Neuronal stem cell (in vitro differentiated cells): ENCODE results near the gene TMED4.

ENCODE experiments used
- DNase-seq: peaks from one replicate; pipeline ENCODE4 v3.0.0-alpha.2; 2013; ENCODE audit warnings: low spot score
- H2AFZ ChIP-seq: one replicate; pipeline ENCODE4 v1.6.1; 2013; ENCODE audit warnings: mild to moderate bottlenecking, low read length, inconsistent platforms
- H2AK5ac ChIP-seq: 2 replicates; pipeline ENCODE4 v1.6.1; 2013; ENCODE audit warnings: low read depth, mild to moderate bottlenecking, inconsistent platforms, low read length, moderate library complexity, mixed read lengths
- H2BK120ac ChIP-seq: 2 replicates; pipeline ENCODE4 v1.6.1; 2013; ENCODE audit warnings: low read depth, mild to moderate bottlenecking, inconsistent platforms, low read length, moderate library complexity, mixed read lengths
- H2BK12ac ChIP-seq: one replicate; pipeline ENCODE4 v1.6.1; 2013; ENCODE audit warnings: low read length, inconsistent platforms
- H2BK15ac ChIP-seq: 2 replicates; pipeline ENCODE4 v1.6.1; 2013; ENCODE audit warnings: mild to moderate bottlenecking, low read length, inconsistent platforms, mixed read lengths
- H2BK5ac ChIP-seq: one replicate; pipeline ENCODE4 v1.6.1; 2013; ENCODE audit warnings: inconsistent platforms, mild to moderate bottlenecking, low read length, moderate library complexity
- H3K14ac ChIP-seq: one replicate; pipeline ENCODE4 v1.6.1; 2013; ENCODE audit warnings: low read length, inconsistent platforms
- H3K18ac ChIP-seq: 2 replicates; pipeline ENCODE4 v1.6.1; 2013; ENCODE audit warnings: low read length, inconsistent platforms
- H3K23ac ChIP-seq: 2 replicates; pipeline ENCODE4 v1.6.1; 2013; ENCODE audit warnings: low read depth, mild to moderate bottlenecking, mixed read lengths, low read length, inconsistent platforms; ENCODE audit not compliant: poor library complexity
- H3K27ac ChIP-seq: replicated peaks from 3 replicates; pipeline ENCODE4 v1.5.1; 2013; ENCODE audit warnings: low read length, inconsistent platforms
- H3K27me3 ChIP-seq, 3 experiments: 2 replicates each; pipeline ENCODE4 v1.6.1; 2013; ENCODE audit warnings: low read length in 3 of 3, mild to moderate bottlenecking in 2 of 3, inconsistent platforms in 1 of 3, low read depth in 1 of 3, mixed read lengths in 1 of 3, moderate library complexity in 1 of 3; ENCODE audit not compliant: control insufficient read depth in 3 of 3, insufficient read depth in 3 of 3
- H3K36me3 ChIP-seq, 2 donors: replicated peaks in 1 of 2; 2 replicates each; pipeline ENCODE4 v1.6.1; 2013; ENCODE audit warnings: low read length in 2 of 2; ENCODE audit not compliant: control insufficient read depth in 2 of 2, insufficient read depth in 2 of 2
- H3K4ac ChIP-seq: 2 replicates; pipeline ENCODE4 v1.6.1; 2013; ENCODE audit warnings: inconsistent platforms, mild to moderate bottlenecking, low read length, moderate library complexity
- H3K4me1 ChIP-seq, 2 donors: 1 replicate in 1 of 2; 2 replicates in 1 of 2; pipeline ENCODE4 v1.6.1; 2013; ENCODE audit warnings: low read length in 2 of 2, low read depth in 1 of 2; ENCODE audit not compliant: control insufficient read depth in 2 of 2, insufficient read depth in 1 of 2
- H3K4me2 ChIP-seq: one replicate; pipeline ENCODE4 v1.6.1; 2013; ENCODE audit warnings: mild to moderate bottlenecking, low read length, inconsistent platforms; ENCODE audit not compliant: insufficient read depth, poor library complexity, severe bottlenecking
- H3K4me3 ChIP-seq, 2 donors: 2 replicates each; pipeline ENCODE4 v1.5.1; 2013; ENCODE audit warnings: low read length in 2 of 2, mild to moderate bottlenecking in 2 of 2, inconsistent platforms in 1 of 2, moderate library complexity in 1 of 2
- H3K79me1 ChIP-seq: one replicate; pipeline ENCODE4 v1.6.1; 2013; ENCODE audit warnings: low read depth, mild to moderate bottlenecking, inconsistent platforms, low read length, moderate library complexity
- H3K9ac ChIP-seq: one replicate; pipeline ENCODE4 v1.6.1; 2013; ENCODE audit warnings: mild to moderate bottlenecking, low read depth, low read length, inconsistent platforms; ENCODE audit not compliant: poor library complexity
- H3K9me3 ChIP-seq, 2 donors: replicated peaks in 1 of 2; 2 replicates each; pipeline versions ENCODE3 to v1.6.1; 2013; ENCODE audit warnings: low read length in 2 of 2, mild to moderate bottlenecking in 2 of 2, inconsistent platforms in 1 of 2, low read depth in 1 of 2, mixed read lengths in 1 of 2, moderate library complexity in 1 of 2; ENCODE audit not compliant: control insufficient read depth in 2 of 2, insufficient read depth in 1 of 2
- H4K8ac ChIP-seq: one replicate; pipeline ENCODE4 v1.6.1; 2013; ENCODE audit warnings: low read depth, mild to moderate bottlenecking, inconsistent platforms, low read length, moderate library complexity
- H4K91ac ChIP-seq: one replicate; pipeline ENCODE4 v1.6.1; 2013; ENCODE audit warnings: low read length, low read depth, mild to moderate bottlenecking, inconsistent platforms; ENCODE audit not compliant: poor library complexity
- WGBS, 2 donors: extraction: QIAGEN DNeasy Blood & Tissue Kit; methylation state at CpG; one replicate each; pipeline ENCODE4 v1.1.7; 2013; ENCODE audit warnings: missing lambda C conversion rate in 2 of 2, mixed read lengths in 1 of 2; ENCODE audit not compliant: insufficient read length in 2 of 2, insufficient replicate concordance in 1 of 2; ENCODE audit errors: extremely low coverage in 2 of 2; 5-methylcytosine and 5-hydroxymethylcytosine counted together

Gene TMED4

GRCh38 chr7:44531421-44532380 is 50.3 kb downstream of the TMED4 start:
- Histone ChIP-seq H4K91ac (no peak overlapping the region), H3K36me3 (no peaks in the 10 kb centered on the region), H4K8ac (peak overlapping the region; percentile 23), H2BK5ac (no peak overlapping the region), H3K79me1 (no peaks in the 10 kb centered on the region), H3K23ac (peak overlapping the region; percentile 80), H2AK5ac (peak overlapping the region; percentile 84), H3K4me1 (peaks cover 0 to 2% of the 10 kb centered on the region in 2 donors), H3K4ac (no peak overlapping the region), H3K4me3 (no peak overlapping the region), H3K14ac (peak overlapping the region; percentile 38), H2BK15ac (no peak overlapping the region), H2BK120ac (peak overlapping the region; percentile 61), H2BK12ac (no peak overlapping the region), H3K4me2 (no peak overlapping the region), H2AFZ (no peak overlapping the region), H3K18ac (no peak overlapping the region), H3K9ac (no peak overlapping the region), H3K9me3 (peaks cover 0 to 2% of the 10 kb centered on the region in 2 donors), H3K27me3 (no peaks in the 10 kb centered on the region), H3K27ac (no peak overlapping the region)
- WGBS, 2 donors: no CpG with 5 or more reads among the region's 17 CpGs
- no peak for DNase-seq

GRCh38 chr7:44530990-44531389 is 51.0 kb downstream of the TMED4 start:
- H3K4me3 ChIP-seq: no peak overlapping the region
- no peak overlapping the region for H2BK12ac ChIP-seq
- no peak overlapping the region for H4K8ac ChIP-seq
- H2BK5ac ChIP-seq: no peak overlapping the region
- peak overlapping the region; percentile 4 for H3K14ac ChIP-seq
- DNase-seq: no peak
- no peak overlapping the region for H2AFZ ChIP-seq
- H3K18ac ChIP-seq: no peak overlapping the region
- H3K4me2 ChIP-seq: no peak overlapping the region
- peak overlapping the region; percentile 80 for H3K23ac ChIP-seq
- H3K4me1 ChIP-seq: peaks cover 0 to 2% of the 10 kb centered on the region in 2 donors
- H3K36me3 ChIP-seq: no peaks in the 10 kb centered on the region
- WGBS, 2 donors: no CpG with 5 or more reads among the region's 10 CpGs
- no peak overlapping the region for H3K4ac ChIP-seq
- no peak overlapping the region for H2BK15ac ChIP-seq
- H3K9ac ChIP-seq: no peak overlapping the region
- H2BK120ac ChIP-seq: no peak overlapping the region
- no peaks in the 10 kb centered on the region for H3K79me1 ChIP-seq
- peaks cover 0 to 2% of the 10 kb centered on the region in 2 donors for H3K9me3 ChIP-seq
- H2AK5ac ChIP-seq: peak overlapping the region; percentile 40
- H3K27ac ChIP-seq: no peak overlapping the region
- no peaks in the 10 kb centered on the region for H3K27me3 ChIP-seq
- no peak overlapping the region for H4K91ac ChIP-seq
